Brain pericyte (primary cell): ENCODE data around the gene SECISBP2.
"Not testable (repeated sequence)": the region's sequence is repeated elsewhere in the genome, so short reads cannot be mapped to it uniquely, and the experiment has no call there.

Source experiments
- DNase-seq: peaks from one replicate; pipeline ENCODE4 v3.0.0-alpha.2; 2012; ENCODE audit warnings: low read depth, low spot score

The SECISBP2 gene

GRCh38 chr9:89364666-89365531, 46.6 kb downstream of the SECISBP2 start:
- no peak for DNase-seq

- no peak for DNase-seq
These were observed 47.2 kb downstream of the SECISBP2 start for GRCh38 chr9:89365532-89365912.

DNA sequence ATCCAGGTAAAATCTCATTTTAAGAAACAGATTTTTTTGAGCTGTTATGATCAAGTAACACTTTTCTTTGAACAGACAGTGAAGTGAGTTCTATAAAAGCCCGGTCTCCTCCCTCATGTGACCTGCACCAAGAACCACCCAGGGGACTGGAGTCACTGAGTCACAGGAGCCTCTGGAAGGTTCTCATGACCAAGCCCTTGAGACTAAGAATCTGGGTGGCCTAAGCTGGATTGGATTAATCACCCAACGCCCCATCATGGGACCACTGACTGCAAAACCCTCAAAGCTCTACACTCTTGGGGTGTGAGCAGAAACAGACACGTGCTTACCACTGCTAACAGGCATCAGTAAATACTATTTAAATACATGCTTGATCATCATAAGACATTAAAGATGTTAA, 48.4 kb downstream of the SECISBP2 start:
- no peak for DNase-seq

DNA sequence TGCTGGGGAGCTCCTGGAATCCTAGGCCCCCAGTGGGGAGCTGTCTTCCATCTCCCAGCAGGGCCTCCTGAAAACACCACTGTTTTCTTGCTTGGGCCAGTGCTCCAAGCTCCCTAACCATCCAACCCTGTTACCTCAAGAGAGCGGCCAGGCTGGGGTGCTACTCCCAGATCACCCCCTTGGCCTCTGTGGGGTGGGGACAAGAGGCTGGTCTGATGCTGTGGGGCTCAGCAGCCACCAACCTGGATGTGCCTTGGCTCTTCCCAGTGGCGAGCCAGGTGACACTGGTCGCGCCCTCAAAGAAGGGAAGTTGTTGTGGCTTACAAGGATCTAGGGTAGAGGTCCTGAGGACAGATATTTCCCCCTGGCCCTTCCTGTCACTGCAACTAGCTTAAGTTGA, 49.0 kb downstream of the SECISBP2 start:
- DNase-seq, result no peak

DNA sequence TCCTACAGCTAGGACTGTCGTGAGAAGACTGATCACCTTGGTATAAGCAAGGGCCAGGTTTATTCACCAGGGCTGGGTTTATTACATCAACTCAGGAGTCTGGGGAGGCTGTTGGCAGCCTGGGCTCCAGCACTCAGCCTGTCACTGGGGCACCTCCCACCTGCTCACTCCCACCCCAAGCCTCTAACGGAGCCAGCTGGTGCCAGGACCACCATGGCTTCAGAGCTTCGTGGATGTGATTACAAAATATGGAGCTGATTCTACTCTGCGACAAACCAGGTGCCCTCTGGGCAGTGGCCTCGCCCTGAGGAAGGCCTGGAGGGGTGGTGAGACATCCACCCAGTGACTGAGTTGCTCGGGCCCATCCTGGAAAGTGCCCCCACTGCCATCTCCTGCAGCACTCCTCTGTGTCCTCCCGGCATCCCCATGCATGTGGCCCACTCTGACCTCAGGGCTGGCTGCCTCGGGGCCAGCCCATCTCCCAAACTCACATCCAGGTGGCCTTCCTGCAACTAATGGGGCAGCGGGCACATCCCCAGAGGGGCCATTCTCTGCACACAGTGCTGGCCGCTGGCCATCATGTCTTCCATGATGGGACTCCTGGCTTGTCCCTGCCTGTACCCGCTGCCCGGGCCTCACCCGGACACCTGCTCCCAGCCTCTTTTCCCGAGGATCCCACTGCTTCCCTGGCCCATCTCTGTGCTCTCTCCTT, 49.6 kb downstream of the SECISBP2 start:
- no peak for DNase-seq

- DNase-seq, result no peak
These were observed 50.2 kb downstream of the SECISBP2 start for GRCh38 chr9:89368550-89368949.

- no peak for DNase-seq
These were observed 50.7 kb downstream of the SECISBP2 start for GRCh38 chr9:89368978-89369377.

GRCh38 chr9:89370593-89370992, 52.3 kb downstream of the SECISBP2 start:
- DNase-seq, result no peak

DNA sequence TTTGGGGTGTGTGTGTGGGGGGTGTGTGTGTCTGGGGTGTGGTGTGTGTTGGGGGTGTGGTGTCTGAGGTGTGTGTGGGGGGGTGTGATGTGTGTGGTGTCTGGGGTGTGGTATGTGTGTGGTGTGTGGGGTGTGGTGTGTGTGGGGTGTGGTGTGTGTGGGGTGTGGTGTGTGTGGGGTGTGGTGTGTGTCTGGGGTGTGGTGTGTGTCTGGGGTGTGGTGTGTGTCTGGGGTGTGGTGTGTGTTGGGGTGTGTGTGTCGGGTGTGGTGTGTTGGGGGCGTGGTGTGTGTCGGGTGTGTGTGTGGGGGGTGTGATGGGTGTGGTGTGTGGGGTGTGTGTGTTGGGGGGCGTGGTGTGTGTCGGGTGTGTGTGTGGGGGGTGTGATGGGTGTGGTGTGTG, 53.5 kb downstream of the SECISBP2 start:
- not testable (repeated sequence) for DNase-seq

GRCh38 chr9:89372230-89372816, 54.0 kb downstream of the SECISBP2 start:
- no peak for DNase-seq

GRCh38 chr9:89372979-89373378, 54.7 kb downstream of the SECISBP2 start:
- no peak for DNase-seq

- DNase-seq, result no peak
These were observed 55.9 kb downstream of the SECISBP2 start for GRCh38 chr9:89374176-89374575.

GRCh38 chr9:89375191-89375760, 57.0 kb downstream of the SECISBP2 start:
- DNase-seq, result no peak

- no peak for DNase-seq
These were observed 58.0 kb downstream of the SECISBP2 start for GRCh38 chr9:89376286-89376685.

DNA sequence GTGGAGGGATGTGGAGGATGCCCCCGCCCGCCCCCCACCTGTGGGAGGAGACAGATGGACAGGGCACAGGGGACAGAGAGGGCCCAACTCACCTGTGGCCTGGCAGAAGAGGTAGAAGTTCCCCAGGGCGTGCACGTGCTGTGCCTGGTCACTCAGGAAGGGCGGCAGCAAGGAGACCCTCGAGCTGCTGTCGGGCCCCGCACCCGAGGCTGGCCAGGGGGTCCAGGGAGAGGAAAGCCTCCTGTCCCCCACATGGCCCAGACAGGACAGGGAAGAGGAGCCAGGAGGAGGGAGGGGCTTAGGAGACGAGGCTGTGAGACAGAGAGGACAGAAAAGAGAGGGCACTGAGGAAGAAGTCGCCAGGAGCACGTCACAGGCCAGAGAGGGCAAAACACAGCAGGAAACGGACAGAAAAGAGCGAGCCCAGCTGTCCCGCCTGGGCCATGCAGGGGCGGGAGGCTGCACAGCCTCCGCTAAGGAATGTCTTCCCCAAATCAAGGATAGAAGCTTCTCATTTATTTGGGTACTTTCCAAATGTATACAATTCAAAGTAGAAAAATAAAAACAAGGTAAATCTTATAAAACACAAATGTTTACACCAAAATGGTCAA, 58.5 kb downstream of the SECISBP2 start:
- no peak for DNase-seq

- DNase-seq, result no peak
These were observed 59.1 kb downstream of the SECISBP2 start for GRCh38 chr9:89377411-89377810.

GRCh38 chr9:89378541-89378940, 60.2 kb downstream of the SECISBP2 start:
- no peak for DNase-seq

- DNase-seq, result no peak
These were observed 60.7 kb downstream of the SECISBP2 start for GRCh38 chr9:89379031-89379430.

DNA sequence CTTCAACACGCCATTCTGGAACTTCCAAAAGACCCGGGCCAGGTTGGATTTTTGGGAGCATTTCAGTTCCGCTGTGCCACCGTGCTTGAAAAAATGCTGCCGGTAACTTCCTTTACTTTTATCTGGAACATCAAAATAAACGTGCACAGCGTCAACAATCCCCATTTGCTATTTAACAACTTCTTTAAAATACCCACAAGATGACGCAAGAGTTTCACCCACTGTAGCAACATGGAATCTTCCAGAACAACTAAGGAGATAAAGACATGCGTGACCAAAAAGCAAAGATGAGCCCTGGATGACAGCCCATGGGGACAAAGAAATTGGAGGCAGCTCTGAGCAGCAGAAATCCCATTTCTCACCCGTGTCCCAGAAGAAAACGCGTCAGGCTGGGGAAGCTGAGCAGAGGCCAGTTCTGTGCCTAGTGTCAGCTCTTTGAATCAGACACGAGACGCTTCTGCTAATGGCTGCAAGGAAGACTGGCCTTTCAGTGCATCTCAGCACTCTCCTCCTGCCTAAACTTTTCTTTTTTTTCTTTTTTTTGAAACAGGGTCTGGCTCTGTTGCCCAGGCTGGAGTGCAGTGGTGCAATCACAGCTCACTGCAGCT, 61.3 kb downstream of the SECISBP2 start:
- DNase-seq, result no peak

GRCh38 chr9:89380437-89381307, 62.4 kb downstream of the SECISBP2 start:
- no peak for DNase-seq

GRCh38 chr9:89381308-89381609, 63.0 kb downstream of the SECISBP2 start:
- no peak for DNase-seq
